ENCODE measurements around the gene CHPF2. TPM values are rescaled to one million over a fixed set of nuclear protein-coding genes. Genes with fewer than 3 reads are reported as not detected.

The CHPF2 gene
- total RNA-seq, 4 donors from 2014 or later: 33.9 to 82.4 (median 58.7) TPM

GRCh38 chr7:151240536-151240935, 8.3 kb downstream of the CHPF2 start:
- no peak for DNase-seq
- 79 to 89% methylated on average over 4 of the region's 4 CpGs for WGBS, 2 donors
- Histone ChIP-seq H3K4me3 (replicated peaks in 1 of 3) (no peak overlapping the region), H3K27ac (no peak overlapping the region), H3K4me1 (peaks cover 6 to 26% of the 10 kb centered on the region in 2 donors), H3K27me3 (no peaks in the 10 kb centered on the region), H3K9me3 (no peaks in the 10 kb centered on the region), H3K36me3 (peaks cover 29 to 40% of the 10 kb centered on the region in 2 donors)
- TF ChIP-seq, protein P1, sequence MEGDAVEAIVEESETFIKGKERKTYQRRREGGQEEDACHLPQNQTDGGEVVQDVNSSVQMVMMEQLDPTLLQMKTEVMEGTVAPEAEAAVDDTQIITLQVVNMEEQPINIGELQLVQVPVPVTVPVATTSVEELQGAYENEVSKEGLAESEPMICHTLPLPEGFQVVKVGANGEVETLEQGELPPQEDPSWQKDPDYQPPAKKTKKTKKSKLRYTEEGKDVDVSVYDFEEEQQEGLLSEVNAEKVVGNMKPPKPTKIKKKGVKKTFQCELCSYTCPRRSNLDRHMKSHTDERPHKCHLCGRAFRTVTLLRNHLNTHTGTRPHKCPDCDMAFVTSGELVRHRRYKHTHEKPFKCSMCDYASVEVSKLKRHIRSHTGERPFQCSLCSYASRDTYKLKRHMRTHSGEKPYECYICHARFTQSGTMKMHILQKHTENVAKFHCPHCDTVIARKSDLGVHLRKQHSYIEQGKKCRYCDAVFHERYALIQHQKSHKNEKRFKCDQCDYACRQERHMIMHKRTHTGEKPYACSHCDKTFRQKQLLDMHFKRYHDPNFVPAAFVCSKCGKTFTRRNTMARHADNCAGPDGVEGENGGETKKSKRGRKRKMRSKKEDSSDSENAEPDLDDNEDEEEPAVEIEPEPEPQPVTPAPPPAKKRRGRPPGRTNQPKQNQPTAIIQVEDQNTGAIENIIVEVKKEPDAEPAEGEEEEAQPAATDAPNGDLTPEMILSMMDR (IDR thresholded peaks at IDR 0.05): no peak
- TF ChIP-seq POLR2A (IDR thresholded peaks at IDR 0.05): no peak
- intact Hi-C loops (cut with DNase I): no loop called here

GRCh38 chr7:151240942-151241754, 8.9 kb downstream of the CHPF2 start:
- H3K4me1 ChIP-seq: peaks cover 7 to 31% of the 10 kb centered on the region in 2 donors
- intact Hi-C loops (cut with DNase I): no loop called here
- no peak for DNase-seq

GRCh38 chr7:151241755-151242096, 9.4 kb downstream of the CHPF2 start:
- no peak for DNase-seq
- H3K9me3 ChIP-seq: no peaks in the 10 kb centered on the region
- no peak overlapping the region for H3K27ac ChIP-seq
- H3K4me3 ChIP-seq (replicated peaks in 1 of 3): no peak overlapping the region
- peaks cover 12 to 36% of the 10 kb centered on the region in 2 donors for H3K4me1 ChIP-seq
- peaks cover 25 to 35% of the 10 kb centered on the region in 2 donors for H3K36me3 ChIP-seq
- WGBS, 2 donors: 91 to 100% methylated on average over 4 to 5 of the region's 9 CpGs
- intact Hi-C loops (cut with DNase I): no loop called here
- no peak for TF ChIP-seq POLR2A (IDR thresholded peaks at IDR 0.05)
- TF ChIP-seq, protein P1 (IDR thresholded peaks at IDR 0.05): no peak
- H3K27me3 ChIP-seq: no peaks in the 10 kb centered on the region

More at GRCh38 chr7:151240942-151241754, 8.9 kb downstream of the CHPF2 start:
- TF ChIP-seq, protein P1 (IDR thresholded peaks at IDR 0.05): no peak
- TF ChIP-seq POLR2A (IDR thresholded peaks at IDR 0.05): no peak
- WGBS, 2 donors: 91 to 96% methylated on average over 7 of the region's 7 CpGs
- Histone ChIP-seq H3K36me3 (peaks cover 25 to 35% of the 10 kb centered on the region in 2 donors), H3K9me3 (no peaks in the 10 kb centered on the region), H3K27me3 (no peaks in the 10 kb centered on the region), H3K4me3 (replicated peaks in 1 of 3) (no peak overlapping the region), H3K27ac (no peak overlapping the region)

- H3K27ac ChIP-seq: no peak overlapping the region
- H3K4me3 ChIP-seq (replicated peaks in 1 of 3): no peak overlapping the region
- 73 to 81% methylated on average over 19 of the region's 20 CpGs for WGBS, 2 donors
- no peaks in the 10 kb centered on the region for H3K9me3 ChIP-seq
- peaks cover 18 to 43% of the 10 kb centered on the region in 2 donors for H3K4me1 ChIP-seq
- no peaks in the 10 kb centered on the region for H3K27me3 ChIP-seq
- TF ChIP-seq, protein P1 (IDR thresholded peaks at IDR 0.05): no peak
- TF ChIP-seq POLR2A (IDR thresholded peaks at IDR 0.05): no peak
- no peak for DNase-seq
- peaks cover 20 to 30% of the 10 kb centered on the region in 2 donors for H3K36me3 ChIP-seq
- intact Hi-C loops (cut with DNase I): no loop called here
These were observed 10.1 kb downstream of the CHPF2 start for GRCh38 chr7:151242159-151243044.

Measured in thyroid gland (tissue), 4 donors.